HG02571 (cell line): ENCODE results near the gene PPM1K.

Experiments
- ATAC-seq: cut with Tn5 transposase; IDR thresholded peaks from one replicate; pipeline ENCODE4 v1.9.1; 2021; ENCODE audit warnings: mild to moderate bottlenecking, moderate library complexity; ENCODE audit not compliant: unreplicated experiment

PPM1K gene

GRCh38 chr4:88277711-88278225 lies 6.6 kb downstream of the PPM1K start:
- no peak for ATAC-seq

DNA sequence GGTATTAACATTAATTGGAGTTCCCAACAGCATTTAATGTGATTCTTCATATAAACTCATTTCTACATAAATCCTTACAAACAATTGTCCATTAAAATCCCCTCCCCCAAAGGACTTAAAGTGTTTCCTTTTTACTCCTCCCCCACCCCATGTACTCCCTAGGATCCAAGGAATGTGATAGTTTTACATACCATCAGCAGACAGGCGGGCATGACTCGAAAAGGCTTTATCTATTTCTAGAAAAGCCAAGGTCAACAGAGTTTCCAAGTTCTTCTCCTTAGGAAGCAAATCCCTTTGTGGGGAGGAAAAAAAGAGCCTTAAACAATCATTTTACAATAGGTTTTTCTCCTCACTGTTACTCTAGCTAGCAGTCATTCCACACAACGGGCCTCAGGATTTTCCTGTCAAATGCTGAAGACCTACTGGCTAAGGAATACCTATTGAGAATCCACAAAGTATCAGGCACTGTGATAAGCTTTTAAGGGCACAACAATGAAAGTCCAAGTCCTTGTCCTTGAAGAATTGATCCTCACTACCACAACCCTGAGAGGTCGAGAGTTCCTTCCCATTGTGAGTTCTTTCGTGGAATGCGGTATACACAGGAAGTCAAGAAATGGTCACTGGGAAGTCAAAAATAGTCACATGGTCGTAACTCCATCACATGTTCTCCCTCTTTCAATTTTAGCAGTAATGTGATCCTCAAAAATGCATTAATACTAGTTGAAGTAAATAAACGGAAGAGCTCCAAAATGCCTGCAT lies 7.2 kb downstream of the PPM1K start:
- no peak for ATAC-seq

GRCh38 chr4:88275949-88276515 lies 8.3 kb downstream of the PPM1K start:
- ATAC-seq: no peak

GRCh38 chr4:88275516-88275915 lies 8.8 kb downstream of the PPM1K start:
- ATAC-seq: no peak

DNA sequence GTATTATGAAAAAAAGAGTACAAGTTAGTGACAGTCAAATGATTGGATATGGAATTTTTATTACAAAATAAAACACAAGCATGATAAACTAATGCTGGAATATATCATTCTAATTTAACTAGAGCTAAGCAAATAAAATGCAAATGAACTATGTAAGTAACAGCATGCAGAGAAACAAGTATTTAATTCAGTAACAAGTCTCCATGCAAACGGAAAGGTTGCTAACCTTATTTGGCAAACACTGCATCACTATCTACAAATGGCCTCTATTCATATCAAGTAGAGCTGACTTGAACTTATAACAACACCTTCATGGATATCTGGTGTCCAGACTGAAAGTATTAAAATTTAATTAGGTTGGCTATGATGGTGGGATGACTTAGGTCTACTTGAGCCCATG lies 15.4 kb downstream of the PPM1K start:
- ATAC-seq: no peak

DNA sequence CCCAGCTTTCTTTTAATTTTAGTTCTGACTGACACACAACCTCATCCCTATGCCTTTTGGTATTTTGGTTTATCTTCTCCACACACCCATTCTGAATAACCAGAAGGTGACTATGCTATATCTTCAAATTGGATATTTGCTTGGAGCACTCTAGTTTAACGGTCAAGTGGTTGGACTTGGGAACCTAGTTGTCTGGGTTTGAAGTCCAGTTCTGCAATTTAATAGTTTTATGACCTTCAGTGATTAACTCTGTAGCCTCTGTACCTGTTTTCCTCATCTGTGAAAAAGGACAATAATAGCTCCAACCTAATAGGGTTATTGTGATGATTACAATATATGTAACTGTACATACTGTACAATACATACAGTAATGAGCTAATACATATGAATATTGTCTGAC lies 20.0 kb downstream of the PPM1K start:
- ATAC-seq: no peak

DNA sequence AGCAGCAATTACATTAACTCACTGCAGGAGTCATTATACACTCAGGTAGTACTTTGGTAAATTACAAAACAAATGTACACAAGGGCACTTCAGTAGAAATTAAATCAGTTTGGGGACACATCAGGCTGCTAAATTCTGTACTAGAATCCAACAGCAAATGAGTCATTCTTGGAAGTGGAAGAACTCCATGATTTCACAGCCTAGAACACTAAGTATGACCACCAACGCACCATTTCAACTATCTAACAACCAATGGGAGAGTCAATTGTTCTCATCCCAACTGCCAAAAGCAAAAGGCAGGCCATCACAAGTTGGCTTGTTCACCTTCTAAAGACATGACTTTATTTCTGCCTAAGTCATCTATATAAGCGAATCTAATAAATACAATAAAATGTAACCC lies 26.6 kb downstream of the PPM1K start:
- ATAC-seq: no peak

DNA sequence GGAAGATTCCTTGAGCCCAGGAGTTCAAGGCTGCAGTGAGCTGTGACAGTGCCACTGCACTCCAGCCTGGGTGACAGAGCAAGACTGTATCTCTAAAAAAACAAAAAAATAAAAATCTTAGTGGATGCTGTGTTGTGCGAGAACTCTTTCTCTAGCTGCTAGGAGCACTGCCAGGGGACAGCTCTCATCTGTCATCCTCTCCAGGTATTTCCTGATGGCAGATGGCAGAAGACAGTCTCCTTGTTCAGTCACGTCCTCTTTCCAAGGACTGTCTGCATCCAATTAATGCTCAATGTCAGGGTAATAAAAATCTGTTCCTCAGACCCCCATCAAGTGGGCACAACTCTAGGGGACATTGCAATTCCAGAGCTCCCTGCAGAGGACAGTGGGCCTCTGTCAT lies 29.2 kb downstream of the PPM1K start:
- no peak for ATAC-seq

DNA sequence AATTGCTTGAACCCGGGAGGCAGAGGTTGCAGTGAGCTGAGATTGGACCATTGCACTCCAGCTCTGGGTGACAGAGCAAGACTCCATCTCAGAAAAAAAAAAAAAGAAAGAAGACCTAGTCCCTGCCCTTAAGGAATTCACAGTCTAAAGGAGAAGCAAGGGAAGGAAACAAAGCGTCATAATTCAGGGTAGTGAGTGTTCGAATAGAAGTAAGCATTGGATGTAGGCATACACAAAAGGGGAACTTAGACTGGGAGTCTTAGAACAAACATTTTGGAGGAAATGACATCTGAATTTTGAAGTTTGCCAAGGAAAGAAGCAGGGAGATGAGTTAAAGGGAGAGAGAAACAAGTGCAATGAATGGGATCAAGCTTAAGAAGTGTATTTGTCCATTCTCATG lies 32.4 kb downstream of the PPM1K start:
- no peak for ATAC-seq

DNA sequence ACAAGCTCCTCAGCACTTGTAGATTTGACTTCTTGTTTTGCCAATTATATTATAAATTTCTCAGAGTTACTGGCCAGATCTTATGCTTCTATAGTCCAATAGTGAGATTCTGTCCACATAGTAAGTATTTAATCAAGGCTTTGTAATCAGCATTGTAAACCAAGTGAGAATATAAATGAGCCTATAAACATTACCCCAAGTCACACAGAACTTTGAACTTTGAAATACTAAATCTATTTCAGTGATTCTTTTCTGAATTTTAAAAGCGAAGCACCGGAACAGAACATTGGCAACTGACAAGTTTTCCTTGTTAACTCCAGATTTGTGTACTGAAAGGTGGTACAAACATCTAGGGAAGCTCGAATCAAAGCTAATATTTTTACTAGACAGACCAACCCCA lies 37.2 kb downstream of the PPM1K start:
- no peak for ATAC-seq

DNA sequence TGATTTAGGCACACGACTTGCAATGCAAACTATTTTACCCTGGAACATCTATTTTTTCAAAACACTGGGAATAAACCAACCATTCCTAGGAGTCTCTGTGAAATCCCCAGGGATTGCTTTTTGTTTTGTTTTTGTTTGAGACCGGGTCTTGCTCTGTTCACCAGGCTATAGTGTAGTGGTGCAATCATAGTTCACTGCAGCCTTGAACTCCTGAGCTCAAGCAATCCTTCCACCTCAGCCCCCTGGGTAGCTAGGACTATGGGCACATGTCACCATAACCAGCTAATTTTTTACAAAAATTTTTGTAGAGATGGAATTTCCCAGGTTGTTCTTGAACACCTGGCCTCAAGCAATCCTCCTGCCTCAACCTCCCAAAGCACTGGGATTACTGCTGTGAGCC lies 37.8 kb downstream of the PPM1K start:
- no peak for ATAC-seq

- ATAC-seq: peak; percentile 74
Observed at GRCh38 chr4:88244816-88245579, 39.4 kb downstream of the PPM1K start.

DNA sequence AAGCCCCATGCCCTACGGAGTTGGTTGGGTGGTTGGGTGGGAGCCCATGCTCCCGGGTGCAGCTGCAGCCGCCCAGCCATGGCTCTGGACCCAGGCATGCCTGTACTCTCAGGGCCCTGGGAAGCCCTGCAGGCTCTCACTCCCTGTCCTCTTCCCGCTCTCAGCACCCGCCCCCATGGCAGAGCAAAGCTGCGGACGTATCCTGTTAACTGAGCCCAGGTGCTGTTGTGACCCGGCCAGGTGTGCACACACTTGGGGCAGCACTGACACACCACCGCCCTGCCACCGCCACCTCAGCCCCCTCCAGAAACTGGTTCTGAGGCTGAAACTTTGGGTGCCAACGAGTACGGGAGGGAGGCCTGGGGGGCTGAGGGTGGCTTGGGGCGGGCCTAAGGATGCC lies 40.3 kb downstream of the PPM1K start:
- ATAC-seq: no peak

DNA sequence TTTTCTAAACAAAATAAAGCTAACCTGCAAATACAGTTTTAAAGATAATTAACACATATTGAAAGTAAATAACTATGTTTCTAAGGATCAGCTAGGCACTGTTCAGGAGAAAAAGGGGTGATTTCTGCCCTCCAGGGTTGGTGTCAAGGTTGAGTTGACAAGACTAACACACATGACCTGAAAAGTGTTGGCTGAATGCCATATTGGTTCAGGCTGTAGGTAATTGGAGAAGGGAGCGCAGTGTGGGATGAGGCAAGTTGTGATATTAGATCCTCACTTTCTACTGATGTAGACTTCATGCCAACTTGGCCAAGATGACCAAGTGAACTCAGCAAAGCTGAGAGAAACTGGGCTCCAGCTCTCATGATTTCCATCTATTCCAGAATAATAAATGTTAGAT lies 42.2 kb downstream of the PPM1K start:
- ATAC-seq: no peak

GRCh38 chr4:88240297-88240714 lies 44.1 kb downstream of the PPM1K start:
- no peak for ATAC-seq

DNA sequence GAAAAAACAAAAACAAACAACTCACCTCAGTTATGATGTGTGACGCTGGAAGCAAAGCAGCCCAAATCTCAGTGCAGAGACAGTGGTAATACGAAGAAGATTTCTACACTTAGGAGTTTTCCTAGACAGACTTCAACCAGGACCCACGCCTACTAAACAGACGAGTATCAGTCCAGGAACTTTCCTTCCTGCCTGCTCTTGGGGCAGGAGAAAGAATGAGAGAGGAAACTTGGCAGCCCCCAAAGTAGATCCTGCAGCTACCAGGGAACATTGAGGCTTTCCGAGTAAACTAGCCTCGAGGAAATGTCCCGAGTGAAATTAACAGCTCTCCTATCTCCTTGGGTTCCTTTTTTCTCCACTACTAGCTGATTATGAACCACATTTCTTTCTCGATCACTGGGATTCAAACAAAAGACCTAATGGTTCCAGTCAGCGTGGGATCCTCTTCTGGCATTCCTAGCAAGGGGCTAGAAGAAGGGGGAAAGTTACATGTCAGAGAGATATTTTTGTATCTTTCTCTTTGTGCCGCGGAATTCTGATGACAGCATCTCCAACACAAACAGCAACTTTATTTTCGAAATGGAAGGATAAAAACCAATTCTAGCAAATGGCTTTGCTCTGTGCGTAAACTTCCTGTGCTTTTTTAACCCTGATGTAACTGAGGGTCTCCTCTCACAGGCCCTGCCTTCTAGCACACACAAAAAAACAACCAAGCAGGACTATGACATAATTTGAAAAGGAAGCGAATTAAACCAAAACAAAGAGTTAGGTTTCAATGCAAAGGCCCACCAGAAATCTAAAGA lies 53.2 kb downstream of the PPM1K start:
- ATAC-seq: no peak

DNA sequence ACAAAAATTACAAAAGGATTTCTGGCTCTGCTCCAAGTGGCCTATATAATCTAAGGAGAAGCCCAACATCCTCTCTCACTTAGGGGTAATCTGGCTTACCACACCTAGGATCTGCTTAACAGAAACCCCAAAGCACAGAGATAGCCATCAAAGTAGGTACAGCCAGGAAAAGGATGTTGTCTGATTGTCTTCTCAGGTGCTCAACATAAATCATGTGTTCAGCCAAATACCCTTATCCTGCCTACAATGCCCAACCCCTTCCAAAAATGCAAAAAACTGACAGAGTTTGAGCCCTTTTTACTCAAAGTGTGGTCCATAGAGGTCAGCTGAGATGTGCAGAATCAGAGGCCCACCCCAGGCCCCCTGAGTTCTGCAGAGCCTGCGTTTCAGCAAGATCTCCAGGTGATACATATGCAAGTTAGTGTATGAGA lies 53.9 kb downstream of the PPM1K start:
- no peak for ATAC-seq

DNA sequence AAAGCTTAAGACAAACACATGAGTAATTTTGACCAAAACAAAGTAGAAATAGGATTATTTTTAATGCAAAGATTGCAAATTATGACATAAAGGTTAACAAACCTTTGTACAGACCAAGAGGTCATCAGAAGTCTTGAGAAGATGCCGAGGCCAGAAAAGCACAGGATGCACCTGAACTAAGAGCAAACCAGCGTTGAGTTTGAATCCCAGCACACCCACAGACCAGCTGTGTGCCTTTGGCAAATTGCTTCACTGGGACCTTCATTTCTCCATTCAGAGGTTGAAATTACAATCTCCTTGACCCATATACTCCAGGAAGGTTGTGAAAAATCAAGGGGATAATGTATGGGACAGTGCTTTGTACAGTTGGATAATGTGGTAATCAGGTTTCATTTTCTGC lies 56.6 kb downstream of the PPM1K start:
- ATAC-seq: no peak

- ATAC-seq: no peak
Observed at GRCh38 chr4:88226143-88226542, 58.2 kb downstream of the PPM1K start.

DNA sequence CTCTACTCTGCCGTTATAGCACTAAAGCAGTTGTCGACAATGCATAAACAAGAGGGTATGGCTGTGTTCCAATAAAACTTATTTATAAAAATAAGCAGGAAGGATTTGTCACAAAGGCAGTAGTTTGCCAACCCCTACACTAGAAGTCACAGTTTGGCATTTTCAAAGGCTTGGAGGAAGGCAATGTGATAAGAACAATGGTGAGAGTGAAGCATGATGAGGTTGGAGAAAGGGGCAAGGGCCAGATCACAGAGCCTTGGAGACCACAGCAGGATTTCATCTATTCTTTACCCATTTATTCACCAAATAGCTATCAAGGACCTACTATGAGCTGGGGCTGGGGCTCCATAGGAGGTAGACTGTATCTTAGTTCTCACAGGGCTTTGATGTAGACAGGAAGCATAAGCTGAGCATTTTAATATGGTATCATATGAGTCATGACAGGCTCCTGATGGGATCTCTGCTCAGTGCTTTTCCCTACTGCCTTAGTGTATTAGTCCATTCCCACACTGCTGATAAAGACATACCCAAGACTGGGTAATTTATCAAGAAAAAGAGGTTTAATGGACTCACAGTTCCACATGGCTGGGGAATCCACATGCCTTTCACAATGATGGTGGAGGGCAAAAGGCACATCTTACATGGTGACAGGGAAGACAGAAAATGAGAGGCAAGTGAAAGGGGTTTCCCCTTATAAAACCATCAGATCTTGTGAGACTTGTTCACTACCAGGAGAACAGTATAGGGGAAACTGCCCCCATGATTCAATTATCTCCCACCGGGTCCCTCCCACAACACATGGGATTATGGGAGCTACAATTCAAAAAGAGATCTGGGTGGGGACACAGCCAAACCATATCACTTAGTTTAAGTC lies 58.9 kb downstream of the PPM1K start:
- ATAC-seq: no peak
